IMR-90 (cell line): ENCODE data around the gene MARVELD3.
"Not testable (repeated sequence)": the region's sequence is repeated elsewhere in the genome, so short reads cannot be mapped to it uniquely, and the experiment has no call there.

ENCODE experiments used
- BHLHE40 ChIP-seq: fragments of 150-350 bp; IDR thresholded peaks from 2 replicates; pipeline ENCODE4 v1.6.1; 2016; ENCODE audit warnings: mild to moderate bottlenecking, low read depth, low read length
- FOS ChIP-seq: fragments of 150-350 bp; IDR thresholded peaks from 2 replicates; pipeline ENCODE4 v1.6.1; 2016; ENCODE audit warnings: low read depth, low read length
- MAFK ChIP-seq: IDR thresholded peaks from 2 replicates; pipeline ENCODE4 v1.6.1; 2012; ENCODE audit warnings: low read depth, low read length, improper control_type of control experiment
- MAZ ChIP-seq: IDR thresholded peaks from 2 replicates; pipeline ENCODE4 v1.6.1; 2012; ENCODE audit warnings: low read depth, mild to moderate bottlenecking, low read length, improper control_type of control experiment, moderate library complexity, borderline replicate concordance
- POLR2A ChIP-seq: IDR thresholded peaks from 2 replicates; pipeline ENCODE4 v1.6.1; 2012; ENCODE audit warnings: mild to moderate bottlenecking, low read depth, low read length
- RCOR1 ChIP-seq: IDR thresholded peaks from 2 replicates; pipeline ENCODE4 v1.6.1; 2012; ENCODE audit warnings: mild to moderate bottlenecking, low read length, improper control_type of control experiment; ENCODE audit not compliant: insufficient replicate concordance
- RFX5 ChIP-seq: IDR thresholded peaks from 2 replicates; pipeline ENCODE4 v1.8.0; 2012; ENCODE audit warnings: low read depth, mild to moderate bottlenecking, low read length, moderate library complexity
- SMC3 ChIP-seq: fragments of 150-350 bp; IDR thresholded peaks from 2 replicates; pipeline ENCODE4 v1.6.1; 2016; ENCODE audit warnings: low read depth, mild to moderate bottlenecking, antibody characterized with exemption, low read length, moderate library complexity
- TF ChIP-seq, protein P1 (sequence below): conservative IDR thresholded peaks from 2 replicates; pipeline ENCODE4 v1.5.1; 2012; ENCODE audit warnings: mild to moderate bottlenecking, low read depth, low read length, improper control_type of control experiment
- TF ChIP-seq, protein P2 (sequence below): fragments of 150-350 bp; IDR thresholded peaks from 2 replicates; pipeline ENCODE4 v1.6.1; 2016; ENCODE audit warnings: low read depth, mild to moderate bottlenecking, low read length, moderate library complexity, borderline replicate concordance

DNA sequence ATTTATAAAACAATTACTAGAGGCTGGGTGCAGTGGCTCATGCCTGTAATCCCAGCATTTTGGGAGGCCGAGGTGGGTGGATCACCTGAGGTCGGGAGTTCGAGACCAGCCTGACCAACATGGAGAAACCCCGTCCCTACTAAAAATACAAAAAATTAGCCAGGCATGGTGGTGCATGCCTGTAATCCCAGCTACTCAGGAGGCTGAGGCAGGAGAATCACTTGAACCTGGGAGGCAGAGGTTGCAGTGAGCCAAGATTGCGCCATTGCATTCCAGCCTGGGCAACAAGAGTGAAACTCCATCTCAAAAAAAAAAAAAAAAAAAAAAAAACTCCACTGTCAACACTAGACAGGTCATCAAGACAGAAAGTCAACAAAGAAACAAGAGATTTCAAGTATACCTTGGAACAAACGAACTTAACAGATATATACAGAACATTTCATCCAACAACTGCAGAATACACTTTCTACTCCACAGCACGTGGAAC, 30.6 kb upstream of the MARVELD3 start:
- TF ChIP-seq, protein P1, sequence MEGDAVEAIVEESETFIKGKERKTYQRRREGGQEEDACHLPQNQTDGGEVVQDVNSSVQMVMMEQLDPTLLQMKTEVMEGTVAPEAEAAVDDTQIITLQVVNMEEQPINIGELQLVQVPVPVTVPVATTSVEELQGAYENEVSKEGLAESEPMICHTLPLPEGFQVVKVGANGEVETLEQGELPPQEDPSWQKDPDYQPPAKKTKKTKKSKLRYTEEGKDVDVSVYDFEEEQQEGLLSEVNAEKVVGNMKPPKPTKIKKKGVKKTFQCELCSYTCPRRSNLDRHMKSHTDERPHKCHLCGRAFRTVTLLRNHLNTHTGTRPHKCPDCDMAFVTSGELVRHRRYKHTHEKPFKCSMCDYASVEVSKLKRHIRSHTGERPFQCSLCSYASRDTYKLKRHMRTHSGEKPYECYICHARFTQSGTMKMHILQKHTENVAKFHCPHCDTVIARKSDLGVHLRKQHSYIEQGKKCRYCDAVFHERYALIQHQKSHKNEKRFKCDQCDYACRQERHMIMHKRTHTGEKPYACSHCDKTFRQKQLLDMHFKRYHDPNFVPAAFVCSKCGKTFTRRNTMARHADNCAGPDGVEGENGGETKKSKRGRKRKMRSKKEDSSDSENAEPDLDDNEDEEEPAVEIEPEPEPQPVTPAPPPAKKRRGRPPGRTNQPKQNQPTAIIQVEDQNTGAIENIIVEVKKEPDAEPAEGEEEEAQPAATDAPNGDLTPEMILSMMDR, result not testable (repeated sequence)
- TF ChIP-seq FOS, RCOR1, MAFK, POLR2A, BHLHE40, SMC3, MAZ, RFX5: not testable (repeated sequence)
- TF ChIP-seq, protein P2, sequence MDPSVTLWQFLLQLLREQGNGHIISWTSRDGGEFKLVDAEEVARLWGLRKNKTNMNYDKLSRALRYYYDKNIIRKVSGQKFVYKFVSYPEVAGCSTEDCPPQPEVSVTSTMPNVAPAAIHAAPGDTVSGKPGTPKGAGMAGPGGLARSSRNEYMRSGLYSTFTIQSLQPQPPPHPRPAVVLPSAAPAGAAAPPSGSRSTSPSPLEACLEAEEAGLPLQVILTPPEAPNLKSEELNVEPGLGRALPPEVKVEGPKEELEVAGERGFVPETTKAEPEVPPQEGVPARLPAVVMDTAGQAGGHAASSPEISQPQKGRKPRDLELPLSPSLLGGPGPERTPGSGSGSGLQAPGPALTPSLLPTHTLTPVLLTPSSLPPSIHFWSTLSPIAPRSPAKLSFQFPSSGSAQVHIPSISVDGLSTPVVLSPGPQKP, result not testable (repeated sequence)
